NCI-H2227 (cell line): ENCODE data around the gene EIF4H.
"Not testable (repeated sequence)": the region's sequence is repeated elsewhere in the genome, so short reads cannot be mapped to it uniquely, and the experiment has no call there.

Experiments used
- DNase-seq: peaks from one replicate; lab custom pipeline; 2025; ENCODE audit not compliant: unreplicated experiment; lab: John Stamatoyannopoulos, UW

Gene EIF4H

GRCh38 chr7:74223711-74224510 is 49.8 kb downstream of the EIF4H start:
- DNase-seq: no peak

DNA sequence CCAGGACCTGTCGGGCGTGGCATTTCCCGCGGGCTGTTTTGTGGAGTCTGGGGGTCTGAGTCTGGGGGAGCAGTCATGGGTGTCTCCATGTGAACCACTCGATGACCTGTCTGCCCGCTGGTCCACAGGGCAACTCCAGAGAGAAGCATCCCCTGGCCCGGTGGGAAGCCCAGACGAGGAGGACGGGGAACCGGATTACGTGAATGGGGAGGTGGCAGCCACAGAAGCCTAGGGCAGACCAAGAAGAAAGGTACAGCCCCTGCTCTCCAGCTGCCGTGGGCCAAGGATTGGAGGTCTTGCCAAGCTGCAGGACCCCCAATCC is 50.3 kb downstream of the EIF4H start:
- DNase-seq: no peak

- not testable (repeated sequence) for DNase-seq
Observed at GRCh38 chr7:74224907-74225306, 50.8 kb downstream of the EIF4H start.

- no peak for DNase-seq
Observed at GRCh38 chr7:74225400-74225799, 51.2 kb downstream of the EIF4H start.

DNA sequence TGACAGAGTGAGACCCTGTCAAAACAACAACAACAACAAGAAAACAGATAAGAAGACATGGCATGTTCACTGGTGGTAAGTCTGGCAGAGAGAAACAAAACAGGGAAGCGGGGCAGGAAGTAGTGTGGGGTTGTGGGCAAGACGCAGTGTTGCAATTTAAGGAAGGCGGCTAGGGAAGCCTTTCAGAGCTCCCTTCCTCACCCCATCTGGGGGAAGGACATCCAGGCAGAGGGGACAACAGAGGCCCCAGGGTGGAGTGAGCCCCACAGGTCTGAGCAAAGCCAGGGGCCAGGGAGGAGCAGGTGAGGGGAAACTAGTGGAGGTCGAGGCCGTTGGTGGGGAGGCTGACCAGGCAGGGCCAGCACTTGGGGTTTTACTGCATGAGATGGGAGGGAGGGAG is 52.5 kb downstream of the EIF4H start:
- DNase-seq: no peak

GRCh38 chr7:74228951-74229900 is 55.1 kb downstream of the EIF4H start:
- DNase-seq: no peak

DNA sequence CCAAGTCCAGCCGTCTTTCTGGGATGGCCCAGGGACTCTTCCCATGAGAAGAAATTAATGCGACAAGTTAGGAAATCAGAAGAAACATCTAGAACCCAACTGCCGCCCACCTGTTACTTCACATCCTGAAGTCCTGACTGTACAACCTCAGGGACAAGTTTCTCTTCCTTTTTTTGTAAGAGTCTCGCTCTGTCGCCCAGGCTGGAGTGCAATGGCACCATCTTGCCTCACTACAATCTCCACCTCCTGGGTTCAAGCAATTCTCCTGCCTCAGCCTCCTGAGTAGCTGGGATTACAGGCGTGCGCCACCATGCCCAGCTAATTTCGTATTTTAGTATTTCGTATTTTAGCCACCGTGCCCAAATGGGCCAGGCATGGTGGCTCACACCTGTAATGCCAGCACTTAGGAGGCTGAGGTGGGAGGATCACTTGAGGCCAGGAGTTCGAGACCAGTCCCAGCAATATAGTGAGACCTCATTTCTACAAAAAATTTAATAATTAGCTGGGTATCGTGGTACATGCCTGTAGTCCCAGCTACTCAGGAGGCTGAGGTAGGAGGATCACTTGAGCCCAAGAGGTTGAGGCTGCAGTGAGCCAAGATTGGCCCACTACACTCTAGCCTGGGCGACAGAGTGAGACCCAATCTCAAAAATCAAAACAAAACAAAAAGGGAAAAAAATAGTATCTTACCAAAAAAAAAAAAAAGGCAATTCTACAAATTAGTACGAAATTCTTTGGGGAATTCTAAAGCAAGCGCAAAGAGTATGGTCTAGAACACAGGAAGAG is 56.5 kb downstream of the EIF4H start:
- DNase-seq: no peak

GRCh38 chr7:74231232-74231590 is 57.1 kb downstream of the EIF4H start:
- no peak for DNase-seq

DNA sequence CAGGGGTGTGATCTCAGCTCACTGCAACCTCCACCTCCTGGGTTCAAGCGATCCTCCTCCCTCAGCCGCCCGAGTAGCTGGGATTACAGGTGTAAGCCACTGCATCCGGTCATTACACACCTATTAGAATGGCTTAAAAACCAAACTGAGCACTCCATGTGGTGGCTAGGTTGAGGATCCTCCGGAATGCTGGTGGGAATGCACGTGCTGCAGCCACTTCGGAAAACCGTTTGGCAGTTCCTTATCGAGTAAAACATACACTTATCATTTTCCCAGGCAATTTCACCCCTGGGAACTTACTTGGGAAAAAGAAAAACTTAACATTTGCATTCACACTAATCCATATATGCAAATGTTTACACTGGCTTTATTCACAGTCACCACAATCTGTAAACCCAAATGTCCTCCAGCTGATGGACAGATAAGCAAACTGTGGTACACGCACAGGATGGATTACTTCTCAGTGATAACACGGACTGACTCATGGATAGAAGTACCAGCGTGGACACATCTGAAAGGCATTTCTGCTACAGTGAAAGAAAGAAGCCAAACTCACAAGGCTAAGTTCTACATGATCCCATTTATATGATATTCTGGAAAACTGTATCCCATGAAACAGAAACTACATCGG is 59.6 kb downstream of the EIF4H start:
- no peak for DNase-seq

DNA sequence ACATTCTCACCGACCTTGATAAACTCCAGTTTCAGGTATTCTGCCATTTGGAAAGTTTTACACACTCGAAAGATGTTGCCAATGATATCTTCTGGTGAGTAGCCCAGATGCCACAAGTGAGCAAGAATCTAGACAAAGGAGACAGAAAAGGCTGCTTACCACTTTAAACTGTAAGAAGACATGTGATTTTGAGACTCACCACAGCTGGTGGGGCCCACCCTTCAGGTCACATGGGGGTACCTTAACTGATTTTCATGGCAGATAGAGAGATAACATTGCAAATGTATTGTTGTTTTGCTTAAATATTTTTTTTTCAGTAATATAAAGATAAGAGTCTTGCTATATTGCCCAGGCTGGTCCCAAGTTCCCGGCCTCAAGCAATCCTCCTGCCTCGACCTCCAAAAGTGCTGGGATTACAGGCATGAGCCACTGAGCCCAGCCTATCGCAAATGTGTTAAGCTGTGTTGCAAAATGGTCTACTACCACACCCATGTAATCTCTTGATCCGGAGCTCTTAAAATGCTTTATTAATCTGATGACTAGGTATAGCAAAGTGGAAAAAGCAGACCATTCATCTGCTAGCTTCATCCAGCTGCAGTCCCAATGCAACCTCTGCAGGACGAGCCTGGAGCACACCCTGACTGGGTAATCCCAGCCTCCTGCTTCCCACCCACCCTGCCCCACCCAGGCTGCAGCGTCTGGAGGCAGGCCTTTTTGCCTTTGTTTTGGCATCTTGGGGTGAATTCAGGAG is 61.5 kb downstream of the EIF4H start:
- no peak for DNase-seq

- DNase-seq: no peak
Observed at GRCh38 chr7:74236284-74236683, 62.1 kb downstream of the EIF4H start.

DNA sequence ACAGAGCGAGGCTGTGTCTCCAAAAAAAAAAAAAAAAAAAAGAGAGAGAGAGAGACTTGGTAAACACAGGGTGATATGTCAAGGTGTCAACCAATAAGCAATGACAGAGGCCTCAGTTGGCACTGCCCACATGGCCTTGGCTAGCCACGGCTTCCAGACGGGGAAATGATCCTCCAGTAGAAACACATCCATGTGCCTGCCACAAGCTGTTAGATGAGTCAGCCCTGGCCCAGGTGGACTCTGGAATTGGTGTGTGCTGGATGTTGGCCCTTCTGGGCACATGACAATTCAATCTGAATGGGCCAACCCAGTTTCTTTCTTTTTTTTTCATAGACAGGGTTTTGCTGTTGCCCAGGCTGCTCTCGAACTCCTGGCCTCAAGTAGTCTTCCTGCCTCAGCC is 66.3 kb downstream of the EIF4H start:
- no peak for DNase-seq

GRCh38 chr7:74242122-74242443 is 67.9 kb downstream of the EIF4H start:
- no peak for DNase-seq

DNA sequence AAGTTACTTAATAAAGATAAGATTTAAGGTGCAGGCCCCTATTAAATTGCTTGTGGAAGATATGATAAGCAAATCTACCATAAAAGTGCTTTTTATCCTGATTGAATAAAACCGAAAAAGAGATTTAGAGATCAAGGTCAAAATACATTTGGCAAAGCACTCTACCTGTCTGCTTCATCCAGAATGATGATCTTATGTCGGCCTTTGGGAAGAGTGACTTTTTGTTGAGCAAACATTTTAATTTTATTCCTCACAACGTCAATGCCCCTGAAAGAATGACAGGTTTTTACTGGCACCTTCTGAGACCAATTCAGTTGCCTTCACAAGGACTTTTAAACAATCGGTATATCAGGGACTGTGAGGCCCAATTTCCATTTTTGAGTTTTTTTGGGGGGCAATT is 72.3 kb downstream of the EIF4H start:
- no peak for DNase-seq
